AG08396 (cell line): ENCODE results near the gene LRAT.
"Not testable (repeated sequence)": the region's sequence is repeated elsewhere in the genome, so short reads cannot be mapped to it uniquely, and the experiment has no call there.

Experiments used
- DNase-seq: peaks from one replicate; pipeline ENCODE4 v3.0.0; 2012; ENCODE audit warnings: low spot score, mixed read lengths

Gene LRAT

DNA sequence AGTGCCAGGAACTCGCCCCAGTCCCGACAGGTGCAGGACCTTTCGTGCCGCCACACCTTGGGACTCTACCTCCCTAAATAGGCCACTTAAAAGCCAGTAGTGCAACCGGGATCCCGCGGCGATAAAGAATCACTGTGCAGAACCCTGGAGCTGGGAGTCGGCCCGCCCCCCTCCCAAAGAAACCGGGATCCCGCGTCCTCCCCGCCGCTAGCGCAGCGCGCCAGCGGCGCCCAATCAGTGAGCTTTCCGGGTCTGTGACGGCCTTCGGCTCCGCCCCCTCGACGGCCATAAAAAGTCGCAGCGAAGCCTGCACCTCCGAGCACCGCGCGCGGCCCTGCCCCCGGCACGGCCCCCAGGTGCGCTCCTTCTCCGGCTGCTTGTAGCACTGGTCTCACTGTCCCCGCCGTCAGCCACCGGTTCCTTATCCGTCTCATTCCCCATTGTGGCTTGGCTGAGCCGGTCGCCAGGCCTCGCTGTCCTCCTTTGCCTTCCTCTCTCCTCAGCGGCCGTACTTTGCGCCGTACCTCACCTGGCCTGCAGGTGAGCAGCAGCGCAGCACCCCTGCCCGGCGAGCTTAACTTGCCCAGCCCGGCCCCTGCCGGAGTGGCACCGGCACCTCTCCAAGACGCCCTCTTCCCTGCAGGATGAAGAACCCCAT, at the start of gene LRAT:
Gene LRAT (plus strand): TSS at position 318 of the 658 bp plus-strand sequence. CDS start 327 bp downstream, at position 645.
- DNase-seq: peak; percentile 50

GRCh38 chr4:154707877-154708276, 35.9 kb upstream of the LRAT start:
- no peak for DNase-seq

DNA sequence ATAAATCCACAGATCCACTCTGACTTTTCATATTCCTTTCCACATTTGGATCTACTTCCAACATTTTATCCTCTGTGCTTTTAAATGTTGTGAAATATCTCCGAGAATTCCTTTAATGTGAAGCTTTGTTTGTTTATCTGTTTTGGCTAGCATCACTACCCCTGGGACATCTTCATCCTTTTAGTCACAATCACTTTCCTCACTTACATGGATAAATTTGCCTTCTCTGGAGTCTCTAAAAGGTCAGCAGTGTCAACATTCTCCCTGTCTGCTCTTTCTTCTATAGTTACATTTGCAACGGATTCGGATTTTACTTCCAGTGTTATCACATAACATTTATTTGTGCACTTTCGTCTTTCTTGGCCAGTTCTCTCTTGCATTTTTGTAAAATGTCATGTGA, 34.2 kb upstream of the LRAT start:
- DNase-seq: no peak

DNA sequence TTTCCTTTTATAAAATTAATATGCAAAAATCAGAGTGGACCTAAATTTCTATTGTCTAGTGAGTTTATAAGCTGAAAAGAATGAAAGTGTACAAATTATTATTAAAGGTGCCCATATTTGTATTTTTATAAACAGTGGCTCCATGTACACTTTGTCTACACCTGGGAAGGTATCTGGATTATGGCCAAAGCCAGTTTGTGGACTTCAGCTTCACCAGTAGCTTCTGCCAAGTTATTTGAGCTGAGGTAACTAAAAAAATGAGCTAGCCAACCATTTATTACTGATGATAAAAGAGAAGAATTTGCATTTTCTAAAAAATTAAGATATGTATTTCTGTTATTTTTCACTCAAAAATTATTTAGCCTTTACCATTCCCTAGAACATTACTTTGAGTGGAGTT, 32.3 kb upstream of the LRAT start:
- no peak for DNase-seq

DNA sequence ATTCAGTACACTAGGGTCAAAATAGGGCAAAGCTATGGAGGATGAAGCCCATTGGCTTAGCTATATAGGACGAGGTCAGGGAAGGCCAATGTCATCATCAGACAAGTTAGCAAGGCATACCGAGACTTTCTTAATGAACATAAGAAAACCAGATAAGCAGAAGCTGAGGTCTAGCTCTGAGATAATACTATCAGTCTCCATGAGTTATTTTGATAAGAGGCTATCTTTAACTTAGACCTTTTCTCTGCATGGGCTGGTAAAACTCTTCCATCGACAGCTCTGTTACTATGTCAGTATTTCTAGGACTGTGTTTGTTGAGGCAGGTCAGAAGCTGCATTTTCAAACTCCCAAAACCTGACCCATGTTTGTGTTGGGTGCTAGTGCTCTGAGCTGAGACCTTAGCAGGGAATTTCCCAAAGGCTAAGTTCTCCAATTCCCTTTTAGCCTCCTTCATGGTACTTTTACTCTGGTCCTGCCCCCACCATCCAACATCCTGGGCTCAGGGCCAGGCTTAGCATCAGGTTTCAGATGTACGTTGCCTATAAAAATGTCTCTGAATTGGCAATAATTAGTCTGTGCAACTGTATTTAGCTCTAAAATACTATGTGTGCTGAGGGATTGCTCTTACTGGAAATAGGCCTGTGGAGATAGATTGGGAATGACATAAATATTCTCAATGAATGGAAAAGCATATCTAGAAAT, 29.3 kb upstream of the LRAT start:
- no peak for DNase-seq

GRCh38 chr4:154719087-154719486, 24.7 kb upstream of the LRAT start:
- no peak for DNase-seq

- no peak for DNase-seq
Measured at GRCh38 chr4:154720123-154720522, 23.7 kb upstream of the LRAT start.

DNA sequence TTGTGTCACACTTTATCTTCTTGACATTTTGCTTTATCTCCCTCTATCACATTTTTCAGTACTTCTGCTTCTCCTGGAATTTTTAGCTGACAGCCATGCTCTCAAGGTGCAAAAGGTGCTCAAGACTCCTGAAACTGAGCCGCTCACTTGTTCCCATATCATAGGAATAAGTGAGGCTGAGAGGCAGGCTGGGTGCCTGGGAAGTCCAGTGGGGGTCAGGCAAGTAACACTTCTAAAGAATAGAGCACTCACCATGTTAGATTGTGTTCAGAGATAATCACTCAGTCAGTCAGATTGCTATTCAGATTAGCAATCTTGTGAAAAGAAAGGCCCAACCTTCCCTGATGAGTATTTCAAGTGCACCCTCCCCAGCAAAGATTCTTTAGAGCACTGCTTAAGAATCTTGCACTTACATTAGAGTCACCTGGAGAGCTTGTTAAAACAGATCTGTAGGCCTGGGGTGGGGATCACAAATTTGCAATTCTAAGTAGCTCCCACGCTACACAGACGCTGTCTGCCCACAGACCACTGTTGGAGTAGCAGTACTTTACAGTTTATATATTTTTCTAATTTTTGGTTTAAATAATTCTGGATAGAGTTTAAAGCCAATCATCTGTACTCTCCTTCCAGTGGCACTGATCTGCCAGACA, 23.1 kb upstream of the LRAT start:
- no peak for DNase-seq

DNA sequence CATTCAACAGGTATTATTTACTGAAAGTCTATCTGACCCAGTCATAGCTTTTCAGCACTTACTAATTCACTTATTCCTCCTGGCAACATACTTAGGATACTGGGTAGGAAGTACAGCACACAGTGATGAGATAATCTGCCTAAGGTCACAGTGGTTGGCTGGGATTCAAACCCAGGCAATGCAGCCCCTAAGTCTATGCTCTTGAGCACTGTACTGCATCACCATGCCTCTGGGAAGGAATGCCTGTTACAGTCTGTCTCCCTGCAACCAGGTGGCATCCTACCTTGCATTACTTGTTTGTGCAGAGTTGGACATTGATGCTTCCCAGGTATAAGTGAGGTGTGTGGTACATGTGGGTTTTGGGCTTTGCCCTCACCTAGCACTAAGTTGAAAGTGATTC, 21.5 kb upstream of the LRAT start:
- DNase-seq: no peak

DNA sequence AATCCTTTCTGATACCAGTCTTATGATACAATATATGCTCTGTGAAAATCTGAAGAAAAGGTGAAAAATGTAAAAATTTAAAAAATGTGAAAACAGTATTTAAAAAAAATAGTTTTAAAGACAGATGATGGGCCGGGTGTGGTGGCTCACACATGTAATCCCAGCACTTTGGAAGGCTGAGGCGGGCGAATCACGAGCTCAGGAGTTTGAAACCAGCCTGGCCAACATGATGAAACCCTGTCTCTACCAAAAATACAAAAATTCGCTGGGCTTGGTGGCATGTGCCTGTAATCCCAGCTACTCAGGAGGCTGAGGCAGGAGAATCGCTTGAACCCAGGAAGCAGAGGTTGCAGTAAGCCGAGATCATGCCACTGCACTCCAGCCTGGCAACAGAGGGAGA, 20.2 kb upstream of the LRAT start:
- not testable (repeated sequence) for DNase-seq

GRCh38 chr4:154727540-154727939, 16.3 kb upstream of the LRAT start:
- DNase-seq: no peak

- DNase-seq: no peak
Measured at GRCh38 chr4:154731756-154732155, 12.0 kb upstream of the LRAT start.

DNA sequence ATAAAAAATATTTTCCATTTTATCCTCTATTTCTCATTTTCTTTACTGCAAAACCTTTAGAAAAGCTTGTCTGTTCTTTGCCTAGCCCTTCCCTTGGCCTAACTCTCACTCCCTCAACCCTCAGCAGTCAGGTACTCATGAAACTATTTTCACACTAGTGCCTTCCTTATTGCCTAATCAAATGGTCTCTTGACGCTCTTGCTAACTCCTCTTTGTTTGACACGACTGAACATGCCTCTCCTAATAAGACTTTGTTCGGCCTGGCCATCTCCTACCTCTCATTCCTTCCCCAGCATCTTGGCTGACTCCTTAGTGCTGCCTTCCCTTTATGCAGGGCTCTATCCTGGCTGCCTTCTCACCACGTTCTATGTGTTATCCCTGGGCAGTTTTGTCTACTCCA, 11.1 kb upstream of the LRAT start:
- DNase-seq: no peak

- DNase-seq: no peak
Measured at GRCh38 chr4:154736770-154737169, 7.0 kb upstream of the LRAT start.

DNA sequence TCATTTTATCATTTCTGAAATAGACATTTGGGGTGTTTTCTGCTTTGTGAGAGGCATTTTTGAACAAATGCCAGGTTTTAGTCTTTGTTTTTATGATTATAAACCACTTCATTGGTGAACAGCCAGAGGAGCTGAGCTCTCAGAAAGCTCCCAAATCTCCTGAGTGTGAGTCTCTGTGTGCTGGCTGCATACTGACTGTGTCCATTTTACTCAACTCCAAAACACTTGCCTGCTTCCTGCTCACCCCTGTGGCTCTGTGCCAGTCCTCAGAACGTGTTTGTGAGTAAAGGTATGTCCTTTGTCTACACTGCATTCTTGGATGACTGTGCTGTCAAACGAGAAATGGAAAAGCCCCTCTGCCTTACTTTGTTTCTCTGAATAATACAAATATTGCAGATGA, 5.4 kb upstream of the LRAT start:
- no peak for DNase-seq

DNA sequence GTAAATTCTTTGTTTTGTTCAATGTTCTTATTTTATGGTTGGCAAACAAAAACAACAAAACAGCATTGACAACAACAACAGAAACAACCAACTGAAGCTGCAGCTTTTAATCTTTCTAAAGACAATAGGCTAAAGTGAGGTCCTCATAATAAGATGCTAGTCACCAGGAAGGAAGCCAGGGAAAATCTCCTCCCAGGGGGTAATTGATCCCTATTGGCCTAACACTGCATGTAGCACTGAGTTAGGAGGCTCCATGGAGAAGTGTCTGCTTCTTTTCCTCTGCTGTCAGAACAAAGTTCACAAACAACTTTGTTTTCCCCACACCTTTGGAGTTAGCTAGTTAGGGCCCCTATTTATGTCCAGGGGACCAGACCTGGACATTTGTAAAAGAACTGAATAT, 4.7 kb upstream of the LRAT start:
- DNase-seq: no peak

DNA sequence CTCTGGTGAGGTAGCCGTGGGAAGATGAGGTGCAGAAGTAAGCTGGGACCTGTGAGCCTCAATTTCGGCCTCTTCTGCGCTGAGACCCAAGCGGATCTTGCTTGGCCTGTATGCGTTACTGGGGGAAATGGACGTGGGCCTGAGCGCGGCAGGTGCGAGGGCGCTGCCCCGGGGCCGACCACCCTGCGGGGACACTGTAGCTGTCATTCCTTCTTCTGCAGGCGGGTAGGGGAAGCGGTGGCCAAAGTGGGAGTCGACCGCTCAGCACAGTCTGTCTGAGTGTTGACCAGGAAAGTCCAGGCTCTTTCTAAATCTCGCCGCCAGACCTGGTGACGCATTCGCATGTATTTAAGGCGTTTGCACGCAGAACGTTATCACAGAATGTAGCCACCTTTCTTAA, 3.3 kb upstream of the LRAT start:
- DNase-seq: no peak

DNA sequence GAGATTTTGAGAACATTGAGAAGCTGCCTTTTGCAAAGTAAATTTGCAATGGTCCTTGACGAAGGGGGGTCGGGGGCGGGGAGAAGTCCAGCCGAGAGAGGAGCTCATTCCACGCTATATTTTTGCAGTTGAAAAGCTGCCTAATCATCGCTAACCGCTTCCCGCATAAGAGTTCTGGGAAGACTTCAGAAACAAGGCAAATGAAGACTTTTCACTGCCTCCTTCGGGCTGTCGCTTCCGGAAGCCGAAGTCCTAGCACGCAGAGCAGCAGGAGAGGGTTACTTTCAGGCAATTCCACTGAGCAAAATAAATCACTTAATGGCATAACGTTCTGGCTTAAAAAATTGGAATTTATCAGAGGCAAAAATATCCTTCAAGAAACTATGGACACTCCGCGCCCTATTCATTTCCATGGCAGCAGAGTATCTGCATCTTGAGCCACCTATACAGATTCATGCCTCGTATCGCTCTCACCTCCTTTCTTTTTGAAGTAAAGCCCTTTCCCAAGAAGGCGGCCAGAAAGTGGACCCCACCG, 2.6 kb upstream of the LRAT start:
- no peak for DNase-seq

DNA sequence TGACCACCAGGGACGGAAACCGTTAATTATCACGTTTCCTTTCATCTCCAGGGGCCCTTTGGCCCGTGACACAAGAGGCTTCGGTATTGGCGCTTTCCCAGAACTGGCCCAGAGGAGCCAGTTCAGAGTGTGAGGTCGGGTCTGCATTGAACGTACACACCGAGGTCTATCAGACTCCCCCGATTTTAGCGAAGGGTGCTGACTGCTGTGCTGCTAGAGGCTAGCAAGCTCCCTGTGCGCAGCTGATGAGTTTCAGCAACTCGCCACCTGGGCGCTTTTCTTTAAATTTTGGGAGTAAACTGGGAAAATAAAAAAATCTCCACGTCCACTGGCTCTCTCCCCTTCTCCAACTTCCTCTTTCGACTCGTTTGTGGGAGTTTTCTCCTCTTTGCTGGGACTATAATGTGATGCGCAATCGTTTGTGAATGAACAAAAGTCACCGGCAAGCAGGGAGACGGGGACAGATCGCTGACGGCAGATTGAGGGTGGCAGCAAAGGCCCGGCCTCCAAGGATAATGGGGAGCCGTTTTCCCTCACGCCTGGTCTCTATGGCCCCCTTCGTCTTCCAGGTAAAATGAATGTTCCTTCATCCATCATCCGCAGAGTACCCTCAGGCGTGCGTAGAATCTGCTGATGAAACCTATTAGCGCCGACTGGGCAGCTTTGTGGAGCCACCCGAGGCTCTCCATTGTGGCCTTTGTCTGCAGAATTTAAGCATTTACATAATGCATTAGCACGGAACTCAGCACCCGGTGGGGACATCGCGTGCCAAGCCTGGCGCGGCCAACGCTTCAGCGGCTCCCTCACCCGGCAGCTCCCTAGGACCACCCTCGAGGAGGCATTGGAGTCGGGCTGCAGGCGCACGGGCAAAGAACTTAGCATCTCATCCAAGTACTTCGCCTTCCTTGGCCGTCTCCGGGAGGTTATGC, 1.6 kb upstream of the LRAT start:
- no peak for DNase-seq

DNA sequence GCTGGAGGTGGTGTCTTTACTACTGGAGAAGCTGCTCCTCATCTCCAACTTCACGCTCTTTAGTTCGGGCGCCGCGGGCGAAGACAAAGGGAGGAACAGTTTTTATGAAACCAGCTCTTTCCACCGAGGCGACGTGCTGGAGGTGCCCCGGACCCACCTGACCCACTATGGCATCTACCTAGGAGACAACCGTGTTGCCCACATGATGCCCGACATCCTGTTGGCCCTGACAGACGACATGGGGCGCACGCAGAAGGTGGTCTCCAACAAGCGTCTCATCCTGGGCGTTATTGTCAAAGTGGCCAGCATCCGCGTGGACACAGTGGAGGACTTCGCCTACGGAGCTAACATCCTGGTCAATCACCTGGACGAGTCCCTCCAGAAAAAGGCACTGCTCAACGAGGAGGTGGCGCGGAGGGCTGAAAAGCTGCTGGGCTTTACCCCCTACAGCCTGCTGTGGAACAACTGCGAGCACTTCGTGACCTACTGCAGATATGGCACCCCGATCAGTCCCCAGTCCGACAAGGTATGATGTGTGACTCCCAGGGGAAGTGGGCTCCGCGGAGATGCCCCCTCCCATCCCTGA, 634 bp downstream of the LRAT start:
- no peak for DNase-seq

DNA sequence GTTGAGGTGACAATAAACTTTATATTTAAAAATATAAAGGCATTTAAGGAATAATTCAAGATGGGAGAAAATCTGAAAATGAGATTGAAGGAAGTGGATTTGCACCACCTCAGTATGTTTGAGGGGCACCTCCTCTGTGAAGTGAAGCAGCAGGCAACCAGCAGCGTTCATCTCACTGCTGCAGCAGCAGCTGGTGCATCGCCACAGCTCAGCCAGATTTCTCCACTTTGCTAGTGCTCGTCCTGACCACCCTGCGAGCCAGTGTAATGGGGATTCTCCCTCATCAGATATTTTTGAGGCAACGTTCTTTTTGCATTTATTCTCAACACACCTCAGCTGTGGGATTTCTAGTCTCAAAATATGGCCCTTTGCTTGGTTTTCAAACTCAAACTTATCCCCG, 13.9 kb downstream of the LRAT start:
- no peak for DNase-seq

- DNase-seq: no peak
Measured at GRCh38 chr4:154760895-154761294, 17.1 kb downstream of the LRAT start.
